Ovary (tissue), 3 donors: ENCODE data around the gene AFG3L2.

Experiments used
- EP300 ChIP-seq: sonication (generic); formaldehyde crosslinking; IDR thresholded peaks from one replicate; pipeline ENCODE4 v1.6.1; 2017; ENCODE audit warnings: antibody characterized with exemption
- TF ChIP-seq, protein P1 (sequence below), 3 donors: fragments of 450-650 bp in 2 of 3; fragments of 200-600 bp in 1 of 3; IDR thresholded peaks; one replicate each; pipeline versions ENCODE4 v1.5.1 to v1.8.0; 2016 to 2022; ENCODE audit warnings: antibody characterized with exemption in 3 of 3, mild to moderate bottlenecking in 1 of 3
- donor health status: DM: no; HTN: no; CAD: no.

- TF ChIP-seq, protein P1, sequence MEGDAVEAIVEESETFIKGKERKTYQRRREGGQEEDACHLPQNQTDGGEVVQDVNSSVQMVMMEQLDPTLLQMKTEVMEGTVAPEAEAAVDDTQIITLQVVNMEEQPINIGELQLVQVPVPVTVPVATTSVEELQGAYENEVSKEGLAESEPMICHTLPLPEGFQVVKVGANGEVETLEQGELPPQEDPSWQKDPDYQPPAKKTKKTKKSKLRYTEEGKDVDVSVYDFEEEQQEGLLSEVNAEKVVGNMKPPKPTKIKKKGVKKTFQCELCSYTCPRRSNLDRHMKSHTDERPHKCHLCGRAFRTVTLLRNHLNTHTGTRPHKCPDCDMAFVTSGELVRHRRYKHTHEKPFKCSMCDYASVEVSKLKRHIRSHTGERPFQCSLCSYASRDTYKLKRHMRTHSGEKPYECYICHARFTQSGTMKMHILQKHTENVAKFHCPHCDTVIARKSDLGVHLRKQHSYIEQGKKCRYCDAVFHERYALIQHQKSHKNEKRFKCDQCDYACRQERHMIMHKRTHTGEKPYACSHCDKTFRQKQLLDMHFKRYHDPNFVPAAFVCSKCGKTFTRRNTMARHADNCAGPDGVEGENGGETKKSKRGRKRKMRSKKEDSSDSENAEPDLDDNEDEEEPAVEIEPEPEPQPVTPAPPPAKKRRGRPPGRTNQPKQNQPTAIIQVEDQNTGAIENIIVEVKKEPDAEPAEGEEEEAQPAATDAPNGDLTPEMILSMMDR (IDR thresholded peaks at IDR 0.05): no peak
- no peak for TF ChIP-seq EP300
Observed at GRCh38 chr18:12397793-12398192, 20.8 kb upstream of the AFG3L2 start.
